Mesothelial cell of epicardium (in vitro differentiated cells): ENCODE data around the gene SIK3. TPM values are rescaled to one million over a fixed set of nuclear protein-coding genes. Genes with fewer than 3 reads are reported as not detected.

Experiments
- DNase-seq, 2 experiments: peaks; one replicate each; pipeline ENCODE4 v3.0.0; 2021; ENCODE audit warnings: low spot score in 2 of 2; ENCODE audit not compliant: unreplicated experiment in 2 of 2
- H3K27ac Mint-ChIP-seq: 2 replicates; pipeline ENCODE4 v1.8.0; 2021; ENCODE audit warnings: mixed read lengths
- H3K27me3 Mint-ChIP-seq: 2 replicates; pipeline ENCODE4 v1.8.0; 2021; ENCODE audit warnings: low read depth, mixed read lengths
- H3K36me3 Mint-ChIP-seq: 2 replicates; pipeline ENCODE4 v1.8.0; 2021; ENCODE audit warnings: mixed read lengths
- H3K4me1 Mint-ChIP-seq: 2 replicates; pipeline ENCODE4 v1.8.0; 2021; ENCODE audit warnings: mixed read lengths
- H3K4me3 Mint-ChIP-seq: 2 replicates; pipeline ENCODE4 v1.8.0; 2021; ENCODE audit warnings: mild to moderate bottlenecking, moderate library complexity, mixed read lengths
- H3K9me3 Mint-ChIP-seq: 2 replicates; pipeline ENCODE4 v1.8.0; 2021; ENCODE audit warnings: mixed read lengths
- total RNA-seq: library from RNA; stranded (reverse); gene quantifications from 3 replicates; pipeline ENCODE4 v1.2.1, GENCODE V29; 2021
- TF ChIP-seq, protein P1 (sequence below): fragments of 200-600 bp; sonication (generic); IDR thresholded peaks from one replicate; pipeline ENCODE4 v1.5.0; 2021; ENCODE audit warnings: antibody characterized with exemption; ENCODE audit not compliant: unreplicated experiment

The SIK3 gene
- total RNA-seq, 1 donor from 2014 or later = 35.6 TPM

GRCh38 chr11:117097014-117097388 is 1.2 kb downstream of the SIK3 start:
- peak overlapping the region; percentile 88 for H3K4me3 Mint-ChIP-seq
- H3K4me1 Mint-ChIP-seq = peaks cover 50% of the 10 kb centered on the region
- TF ChIP-seq, protein P1, sequence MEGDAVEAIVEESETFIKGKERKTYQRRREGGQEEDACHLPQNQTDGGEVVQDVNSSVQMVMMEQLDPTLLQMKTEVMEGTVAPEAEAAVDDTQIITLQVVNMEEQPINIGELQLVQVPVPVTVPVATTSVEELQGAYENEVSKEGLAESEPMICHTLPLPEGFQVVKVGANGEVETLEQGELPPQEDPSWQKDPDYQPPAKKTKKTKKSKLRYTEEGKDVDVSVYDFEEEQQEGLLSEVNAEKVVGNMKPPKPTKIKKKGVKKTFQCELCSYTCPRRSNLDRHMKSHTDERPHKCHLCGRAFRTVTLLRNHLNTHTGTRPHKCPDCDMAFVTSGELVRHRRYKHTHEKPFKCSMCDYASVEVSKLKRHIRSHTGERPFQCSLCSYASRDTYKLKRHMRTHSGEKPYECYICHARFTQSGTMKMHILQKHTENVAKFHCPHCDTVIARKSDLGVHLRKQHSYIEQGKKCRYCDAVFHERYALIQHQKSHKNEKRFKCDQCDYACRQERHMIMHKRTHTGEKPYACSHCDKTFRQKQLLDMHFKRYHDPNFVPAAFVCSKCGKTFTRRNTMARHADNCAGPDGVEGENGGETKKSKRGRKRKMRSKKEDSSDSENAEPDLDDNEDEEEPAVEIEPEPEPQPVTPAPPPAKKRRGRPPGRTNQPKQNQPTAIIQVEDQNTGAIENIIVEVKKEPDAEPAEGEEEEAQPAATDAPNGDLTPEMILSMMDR = no peak
- H3K9me3 Mint-ChIP-seq = peaks cover 3% of the 10 kb centered on the region
- peaks cover 4% of the 10 kb centered on the region for H3K36me3 Mint-ChIP-seq
- no peaks in the 10 kb centered on the region for H3K27me3 Mint-ChIP-seq
- H3K27ac Mint-ChIP-seq = peak overlapping the region; percentile 91
- DNase-seq = no peak

DNA sequence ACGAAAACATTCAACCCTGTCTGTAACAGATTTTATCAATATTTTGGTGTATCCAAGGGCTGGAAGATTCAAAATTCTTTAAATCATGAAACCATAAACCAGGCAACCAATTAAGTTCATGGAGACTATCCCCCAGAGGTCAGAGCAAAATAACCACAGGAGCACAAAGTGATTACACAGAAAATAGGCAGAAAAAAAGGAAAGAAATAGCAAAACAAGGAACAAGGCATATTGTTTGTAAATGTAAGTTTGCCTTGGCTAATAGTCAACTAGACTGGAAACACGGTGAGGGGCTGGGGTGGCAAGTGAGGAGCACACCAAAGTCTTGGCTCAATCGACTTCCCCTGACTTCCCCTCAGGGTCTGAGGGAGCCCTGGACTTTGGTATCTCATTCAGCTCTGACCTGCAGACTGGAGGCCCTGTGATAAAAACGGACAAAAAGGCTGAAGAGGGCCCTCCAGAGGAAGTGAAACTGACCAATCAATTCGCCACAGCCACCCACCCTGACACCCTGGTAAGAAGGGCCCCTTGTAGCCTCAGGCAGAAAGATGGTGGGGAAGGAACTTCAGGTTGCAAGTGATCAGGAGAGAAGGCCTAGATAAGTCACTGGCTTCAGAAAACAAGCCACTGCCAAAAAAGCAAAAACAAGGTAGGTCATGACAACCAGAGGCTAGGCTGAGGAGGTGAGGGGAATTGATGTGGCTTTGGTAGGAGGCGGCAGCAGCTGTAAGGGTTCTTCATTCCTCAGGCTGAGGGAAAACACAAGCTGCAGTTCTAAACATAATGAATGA is 1.8 kb downstream of the SIK3 start:
- H3K36me3 Mint-ChIP-seq = peaks cover 5% of the 10 kb centered on the region
- TF ChIP-seq, protein P1 = no peak
- H3K9me3 Mint-ChIP-seq = peaks cover 4% of the 10 kb centered on the region
- H3K4me1 Mint-ChIP-seq = peaks cover 50% of the 10 kb centered on the region
- H3K4me3 Mint-ChIP-seq = peak overlapping the region; percentile 88
- H3K27ac Mint-ChIP-seq = peak overlapping the region; percentile 91
- DNase-seq = no peak
- no peaks in the 10 kb centered on the region for H3K27me3 Mint-ChIP-seq

DNA sequence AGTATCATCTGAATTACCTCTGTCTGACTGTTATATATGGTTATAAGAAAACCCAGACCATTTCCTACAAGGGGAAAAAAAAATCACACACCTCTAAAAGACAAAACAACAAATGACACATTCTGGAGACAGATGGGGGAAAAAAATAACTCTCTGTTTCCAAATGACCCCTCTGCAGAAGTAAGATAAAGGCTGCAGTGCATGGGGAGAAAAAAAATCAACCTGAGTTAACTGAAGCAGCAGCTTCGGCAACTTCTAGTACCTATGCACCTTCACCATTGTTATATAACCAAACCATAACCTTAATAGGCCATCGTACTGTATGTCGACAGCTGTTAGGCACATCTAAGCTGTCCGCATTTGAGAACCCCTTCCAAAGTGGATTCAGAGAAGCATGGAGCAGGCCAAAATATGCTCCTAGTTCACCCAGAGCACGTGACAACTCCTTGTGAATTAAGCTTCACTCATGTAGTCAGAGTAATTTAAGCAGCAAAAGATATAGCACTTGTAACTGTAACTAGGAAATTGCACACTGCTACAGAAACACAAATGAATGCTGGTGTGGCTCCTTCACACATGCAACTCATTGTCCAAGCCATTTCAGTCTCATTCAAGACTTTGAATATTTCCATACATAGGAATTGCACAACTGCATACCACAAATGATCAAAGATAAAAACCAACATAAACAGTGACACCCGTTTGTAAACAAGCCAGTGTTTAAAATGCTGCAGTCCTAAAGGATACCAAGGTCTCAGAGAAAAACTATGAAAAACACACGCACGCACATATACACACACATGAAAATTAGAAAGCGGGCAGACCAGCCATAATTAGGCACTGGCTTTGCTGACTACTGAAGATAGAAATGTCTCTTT is 2.7 kb downstream of the SIK3 start:
- Mint-ChIP-seq H3K9me3 (peaks cover 4% of the 10 kb centered on the region), H3K27ac (peak overlapping the region; percentile 91), H3K36me3 (peaks cover 5% of the 10 kb centered on the region), H3K4me3 (peak overlapping the region; percentile 88), H3K27me3 (no peaks in the 10 kb centered on the region), H3K4me1 (peaks cover 48% of the 10 kb centered on the region)
- TF ChIP-seq, protein P1 = no peak
- DNase-seq = no peak

DNA sequence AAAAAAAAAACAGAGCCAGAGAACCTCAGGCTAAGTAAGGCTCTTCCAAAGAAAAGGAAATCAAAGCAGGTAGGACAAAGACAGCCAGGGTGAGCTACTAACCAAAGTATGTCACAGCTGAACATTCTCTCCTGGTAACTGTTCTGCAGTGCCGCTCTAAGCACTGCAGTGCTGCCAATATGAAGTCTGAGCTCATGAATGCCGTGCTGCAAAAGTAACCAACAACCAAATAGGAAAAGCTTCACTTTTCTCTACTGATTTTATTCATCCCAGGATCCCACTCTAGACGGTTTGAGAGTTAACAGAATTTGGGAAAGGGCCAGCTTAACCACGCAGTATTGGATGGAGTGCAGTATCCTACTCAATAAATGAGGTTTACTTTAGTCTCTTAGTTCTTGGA is 3.5 kb downstream of the SIK3 start:
- Mint-ChIP-seq H3K27ac (peak overlapping the region; percentile 3), H3K36me3 (peaks cover 5% of the 10 kb centered on the region), H3K4me3 (no peak overlapping the region), H3K27me3 (no peaks in the 10 kb centered on the region), H3K9me3 (peaks cover 4% of the 10 kb centered on the region), H3K4me1 (peaks cover 47% of the 10 kb centered on the region)
- no peak for DNase-seq
- TF ChIP-seq, protein P1 = no peak

- Mint-ChIP-seq H3K36me3 (peaks cover 5% of the 10 kb centered on the region), H3K27ac (no peak overlapping the region), H3K27me3 (no peaks in the 10 kb centered on the region), H3K4me3 (no peak overlapping the region), H3K9me3 (peaks cover 4% of the 10 kb centered on the region), H3K4me1 (peaks cover 40% of the 10 kb centered on the region)
- DNase-seq = no peak
- TF ChIP-seq, protein P1 = no peak
Observed at GRCh38 chr11:117092951-117093590, 5.2 kb downstream of the SIK3 start.
